Erythroblast (primary cell): ENCODE data around the gene RNF150.

Source experiments
- DNase-seq, 2 experiments: peaks; one replicate each; lab custom pipeline; 2025; lab: John Stamatoyannopoulos, UW
- GATA1 ChIP-seq: IDR thresholded peaks from 2 replicates; pipeline ENCODE4 v1.6.1; 2011; ENCODE audit warnings: low read depth, mild to moderate bottlenecking, control low read depth, low read length, moderate library complexity
- POLR2A ChIP-seq: IDR thresholded peaks from 2 replicates; pipeline ENCODE4 v1.6.1; 2011; ENCODE audit warnings: mild to moderate bottlenecking, low read length

Gene RNF150

GRCh38 chr4:140937866-140938265, 195.4 kb downstream of the RNF150 start:
- TF ChIP-seq POLR2A (no peak), GATA1 (no peak)
- DNase-seq = no peak

GRCh38 chr4:140935254-140935653, 198.0 kb downstream of the RNF150 start:
- no peak for DNase-seq

GRCh38 chr4:140932501-140933045, 200.7 kb downstream of the RNF150 start:
- DNase-seq = no peak
- no peak for TF ChIP-seq POLR2A
- TF ChIP-seq GATA1 = no peak

More at GRCh38 chr4:140935254-140935653, 198.0 kb downstream of the RNF150 start:
- TF ChIP-seq GATA1 (no peak), POLR2A (no peak)

GRCh38 chr4:140931911-140932310, 201.4 kb downstream of the RNF150 start:
- no peak for TF ChIP-seq GATA1
- TF ChIP-seq POLR2A = no peak
- DNase-seq = no peak

GRCh38 chr4:140930557-140930956, 202.7 kb downstream of the RNF150 start:
- TF ChIP-seq GATA1 = no peak
- no peak for TF ChIP-seq POLR2A
- no peak for DNase-seq

- TF ChIP-seq POLR2A = no peak
- no peak for TF ChIP-seq GATA1
- no peak for DNase-seq
Observed at GRCh38 chr4:140930011-140930410, 203.3 kb downstream of the RNF150 start.

GRCh38 chr4:140928880-140929279, 204.4 kb downstream of the RNF150 start:
- TF ChIP-seq POLR2A (no peak), GATA1 (no peak)
- DNase-seq = no peak

- DNase-seq = no peak
- TF ChIP-seq POLR2A (no peak), GATA1 (no peak)
Observed at GRCh38 chr4:140926672-140927071, 206.6 kb downstream of the RNF150 start.

GRCh38 chr4:140925417-140925816, 207.9 kb downstream of the RNF150 start:
- no peak for DNase-seq
- no peak for TF ChIP-seq POLR2A
- TF ChIP-seq GATA1 = no peak

GRCh38 chr4:140924761-140925392, 208.4 kb downstream of the RNF150 start:
- no peak for TF ChIP-seq POLR2A
- TF ChIP-seq GATA1 = no peak
- no peak for DNase-seq

GRCh38 chr4:140906993-140907962, 226.0 kb downstream of the RNF150 start:
- TF ChIP-seq GATA1 (no peak), POLR2A (no peak)
- DNase-seq = no peak

- TF ChIP-seq POLR2A (no peak), GATA1 (no peak)
- DNase-seq = no peak
Observed at GRCh38 chr4:140904904-140905303, 228.4 kb downstream of the RNF150 start.

- DNase-seq = no peak
- no peak for TF ChIP-seq POLR2A
- no peak for TF ChIP-seq GATA1
Observed at GRCh38 chr4:140903522-140904475, 229.5 kb downstream of the RNF150 start.
